ENCODE results near the gene MLLT1.
A peak's percentile ranks its signal among the peaks of the same experiment; 100 is the strongest.

MLLT1 gene

GRCh38 chr19:6264803-6265202, 15.0 kb downstream of the MLLT1 start:
- FAIRE-seq (no peak), DNase-seq (ENCODE audit: insufficient read length, low spot score) (no peak)
- TF ChIP-seq CTCF (IDR thresholded peaks at IDR 0.05; ENCODE audit: insufficient read depth, missing control alignments): no peak

DNA sequence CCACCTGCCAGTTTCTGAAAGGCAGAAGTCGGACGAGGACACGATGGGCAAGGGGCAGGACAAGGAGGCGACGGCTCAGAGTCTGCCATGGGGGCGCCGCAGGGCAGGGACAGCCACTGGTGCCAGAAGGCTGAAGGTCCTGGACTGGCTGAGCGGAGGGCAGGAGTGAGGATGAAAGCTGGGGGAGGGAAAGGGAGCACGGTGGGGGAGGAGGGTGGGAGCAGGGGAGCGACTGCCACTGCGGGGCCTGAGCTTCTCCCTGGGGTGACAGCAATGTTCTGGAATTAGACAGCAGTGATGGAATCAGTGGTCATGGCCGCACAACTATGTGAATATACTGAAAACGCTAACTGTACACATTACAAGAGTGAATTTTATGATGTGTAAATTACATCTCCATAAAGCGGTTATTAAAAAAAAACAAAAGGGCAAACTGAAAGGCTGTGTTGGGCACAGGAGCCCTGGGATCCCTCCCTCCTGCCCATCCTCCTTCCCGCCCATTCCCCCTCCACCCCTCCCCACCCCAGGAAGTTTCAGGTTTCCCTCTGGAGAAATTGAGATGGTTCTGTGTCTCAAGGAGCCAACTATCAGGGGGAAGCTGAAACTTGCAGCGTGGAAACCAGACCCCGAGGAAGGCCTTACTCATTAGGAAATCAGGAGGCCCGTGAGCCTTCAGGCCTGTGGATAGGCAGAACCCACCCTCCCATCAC, 15.9 kb downstream of the MLLT1 start:
- DNase-seq (ENCODE audit: insufficient read length, low spot score) (no peak), FAIRE-seq (no peak)

DNA sequence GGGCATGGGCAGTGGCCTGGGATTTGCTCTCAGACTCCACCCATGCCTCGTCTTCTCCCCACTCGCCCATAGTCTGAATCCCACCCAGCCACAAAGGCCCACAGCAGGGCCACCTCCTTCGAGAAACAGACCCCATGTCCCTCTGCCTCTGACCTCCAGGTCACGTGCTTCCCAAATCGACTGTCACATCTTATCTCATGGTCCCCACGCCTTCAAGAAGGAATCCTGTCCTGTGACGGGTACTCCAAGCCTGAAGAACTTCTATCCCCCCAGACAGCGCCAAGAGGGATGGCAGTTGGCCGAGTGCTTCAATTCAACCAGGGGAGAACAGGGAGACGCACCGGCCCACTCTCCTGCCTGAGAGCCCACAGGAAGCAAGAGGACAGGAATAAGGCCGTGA, 16.5 kb downstream of the MLLT1 start:
- TF ChIP-seq CTCF (IDR thresholded peaks at IDR 0.05; ENCODE audit: insufficient read depth, missing control alignments): no peak
- DNase-seq (ENCODE audit: insufficient read length, low spot score): no peak
- no peak for FAIRE-seq

More for the DNA sequence above, 15.9 kb downstream of the MLLT1 start:
- no peak for TF ChIP-seq CTCF (IDR thresholded peaks at IDR 0.05; ENCODE audit: insufficient read depth, missing control alignments)

DNA sequence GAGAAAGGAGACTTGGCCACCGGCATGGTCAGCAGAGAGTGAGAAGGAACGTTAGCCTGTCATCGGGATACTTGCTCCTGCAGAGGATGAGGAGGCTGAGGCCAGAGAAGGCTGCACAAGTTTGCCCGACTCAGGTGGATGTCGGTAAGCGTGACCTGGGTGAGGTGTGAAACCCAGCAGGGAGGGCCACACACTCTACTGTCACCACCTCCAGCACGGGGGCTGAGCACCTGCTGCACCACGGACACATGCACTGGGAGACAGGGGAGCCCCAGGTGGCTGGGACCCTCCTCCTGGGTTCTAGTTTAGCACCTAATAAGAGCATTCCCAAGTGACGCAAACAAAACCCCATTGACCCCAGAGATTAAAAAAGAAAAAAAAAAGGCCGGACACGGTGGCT, 17.3 kb downstream of the MLLT1 start:
- TF ChIP-seq CTCF (IDR thresholded peaks at IDR 0.05; ENCODE audit: insufficient read depth, missing control alignments): no peak
- FAIRE-seq (no peak), DNase-seq (ENCODE audit: insufficient read length, low spot score) (no peak)

DNA sequence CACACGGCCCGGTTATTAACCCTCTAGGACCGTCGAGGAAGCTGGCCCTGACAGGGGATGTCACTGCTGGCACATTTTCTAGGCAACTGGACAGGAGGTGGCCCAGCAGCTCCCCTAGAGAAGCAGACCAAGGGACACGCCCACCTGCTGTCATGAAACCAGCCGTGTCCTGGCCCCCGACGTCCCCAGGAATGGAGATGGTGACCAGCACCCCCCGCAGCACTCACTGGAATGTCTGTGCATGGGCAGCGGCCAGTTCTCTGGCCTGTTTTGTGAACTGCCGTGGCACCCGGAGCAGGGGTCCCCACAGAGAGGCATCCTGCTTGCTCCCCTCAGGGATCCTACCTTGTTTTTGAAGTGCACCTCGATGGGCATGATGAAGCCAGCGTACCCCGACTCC, 17.9 kb downstream of the MLLT1 start:
- DNase-seq (ENCODE audit: insufficient read length, low spot score) (no peak), FAIRE-seq (no peak)
- no peak for TF ChIP-seq CTCF (IDR thresholded peaks at IDR 0.05; ENCODE audit: insufficient read depth, missing control alignments)

- TF ChIP-seq CTCF (IDR thresholded peaks at IDR 0.05; ENCODE audit: insufficient read depth, missing control alignments): peak; percentile 33
- FAIRE-seq (no peak), DNase-seq (ENCODE audit: insufficient read length, low spot score) (no peak)
Measured at GRCh38 chr19:6260912-6261650, 18.7 kb downstream of the MLLT1 start.

GRCh38 chr19:6260376-6260775, 19.4 kb downstream of the MLLT1 start:
- FAIRE-seq (no peak), DNase-seq (ENCODE audit: insufficient read length, low spot score) (no peak)
- no peak for TF ChIP-seq CTCF (IDR thresholded peaks at IDR 0.05; ENCODE audit: insufficient read depth, missing control alignments)
